Adipose tissue (tissue), 3 donors: Measurements from ENCODE around the gene FXYD4. TPM values are rescaled to one million over a fixed set of nuclear protein-coding genes. Genes with fewer than 3 reads are reported as not detected.
"Not testable (repeated sequence)": the region's sequence is repeated elsewhere in the genome, so short reads cannot be mapped to it uniquely, and the experiment has no call there.

Experiments
- H3K27ac ChIP-seq: one replicate; pipeline ENCODE4 v1.5.1; 2013; ENCODE audit warnings: low read depth, low read length
- WGBS, 3 donors: extraction: QIAGEN DNeasy Blood & Tissue Kit; methylation state at CpG; one replicate each; pipeline ENCODE4 v1.1.7; 2013; 5-methylcytosine and 5-hydroxymethylcytosine counted together
- polyA plus RNA-seq, 3 donors: library from polyadenylated mRNA; stranded (reverse); fragments of 200-250 nt; gene quantifications; one replicate each; pipeline ENCODE4 v1.2.3, GENCODE V29; 2013
- donor health status: healthy with polysubstance abuse.
- donor health status: Bipolar disorder and iron deficiency.
- donor health status: healthy.

FXYD4 gene, protein sequence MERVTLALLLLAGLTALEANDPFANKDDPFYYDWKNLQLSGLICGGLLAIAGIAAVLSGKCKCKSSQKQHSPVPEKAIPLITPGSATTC
- under 1 TPM in 2 of 3 donors, not detected in 1; 0.15 to 0.77 TPM for polyA plus RNA-seq

DNA sequence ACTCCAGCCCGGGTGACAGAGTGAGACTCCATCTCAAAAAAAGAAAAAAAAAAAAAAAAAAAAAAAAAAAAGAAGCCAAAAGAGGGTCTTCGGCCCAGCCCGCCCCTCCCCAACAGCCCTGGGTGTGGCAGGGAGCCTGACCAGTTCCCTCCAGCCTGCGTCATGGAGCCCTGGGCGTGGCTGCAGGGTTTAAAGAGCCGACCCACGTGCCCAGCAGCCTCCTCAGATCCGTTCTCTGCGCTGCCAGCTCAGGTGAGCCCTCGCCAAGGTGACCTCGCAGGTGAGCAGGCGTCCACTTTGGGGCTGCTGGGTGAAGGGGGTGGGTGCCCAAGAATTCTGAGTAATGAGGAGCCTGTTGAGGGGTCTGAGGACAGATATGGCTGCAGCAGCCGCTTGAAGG lies at the start of gene FXYD4:
Gene FXYD4, plus strand, starts transcription at position 219 of the 400 bp plus-strand sequence. CDS start 2,111 bp downstream, outside the sequence.
- 80 to 90% (median 85%) methylated on average over 12 to 13 of the region's 13 CpGs for WGBS, 3 donors
- no peak within 1 kb of the TSS for H3K27ac ChIP-seq

DNA sequence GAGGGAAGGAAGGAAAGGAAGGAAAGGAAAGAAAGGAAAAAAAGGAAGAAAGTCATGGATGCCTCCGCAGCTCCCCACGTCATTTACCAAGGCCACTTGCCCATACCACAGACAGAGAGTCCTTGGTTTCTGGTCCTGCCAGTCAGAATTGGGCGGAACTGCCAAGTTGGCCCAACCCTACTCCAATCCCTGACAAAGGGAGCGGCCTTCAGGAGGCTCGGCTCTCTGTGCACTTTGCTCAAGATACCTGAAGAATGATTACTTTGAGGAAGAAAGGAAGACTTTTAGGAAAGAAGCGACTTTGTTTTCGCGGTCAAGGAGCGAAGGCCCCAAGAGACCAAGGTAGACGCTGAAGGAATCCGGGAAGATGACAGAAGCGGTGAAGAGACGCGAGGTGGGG lies 49.1 kb upstream of the FXYD4 start:
- 27 to 40% (median 38%) methylated on average over 14 of the region's 14 CpGs for WGBS, 3 donors
- no peak overlapping the region for H3K27ac ChIP-seq

DNA sequence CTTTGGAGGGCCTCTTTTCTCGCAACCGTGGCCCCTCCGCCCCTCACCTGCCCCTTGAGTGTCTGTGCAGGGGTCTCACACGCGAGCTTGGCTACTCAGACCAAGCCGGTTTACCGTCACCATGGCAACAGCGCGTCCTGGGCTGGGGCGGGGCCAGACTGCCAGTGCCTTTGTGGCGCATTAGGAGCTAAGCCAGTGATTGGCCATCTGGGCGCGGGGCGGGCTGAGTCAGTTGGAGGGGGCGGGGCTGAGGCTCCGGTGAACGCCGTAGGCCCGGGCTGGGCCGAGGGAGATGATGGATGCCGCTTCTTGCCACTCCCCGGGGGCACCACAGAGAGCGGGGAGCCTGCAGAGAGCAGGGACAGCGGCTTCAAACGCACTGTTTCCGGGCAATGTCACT lies 48.7 kb upstream of the FXYD4 start:
- no peak overlapping the region for H3K27ac ChIP-seq

DNA sequence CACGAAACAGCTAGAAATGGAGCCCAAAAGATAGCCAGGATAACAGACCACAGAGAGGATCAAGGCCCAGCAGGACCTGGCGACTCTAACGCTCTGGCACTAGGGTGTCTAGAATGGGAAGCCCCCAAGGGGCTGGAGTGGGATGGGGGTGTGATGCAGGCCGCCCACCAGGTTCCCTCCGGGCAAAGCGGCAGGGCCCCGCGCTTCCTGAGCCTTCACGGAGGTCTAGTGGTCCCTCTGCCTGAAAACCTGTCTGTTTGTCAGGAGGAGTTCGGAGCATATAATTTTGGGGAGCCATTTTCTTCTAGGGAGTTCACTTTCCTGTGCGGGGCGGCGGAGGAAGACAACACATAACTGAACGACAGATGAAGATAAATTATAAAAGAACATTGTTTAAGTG lies 48.2 kb upstream of the FXYD4 start:
- H3K27ac ChIP-seq, result no peak overlapping the region
- whole genome bisulfite sequencing, 3 donors, result 63 to 69% (median 64%) methylated on average over 14 of the region's 14 CpGs

More for the DNA sequence above, 48.7 kb upstream of the FXYD4 start:
- 3% methylated on average over 26 of the region's 26 CpGs for WGBS, 3 donors

DNA sequence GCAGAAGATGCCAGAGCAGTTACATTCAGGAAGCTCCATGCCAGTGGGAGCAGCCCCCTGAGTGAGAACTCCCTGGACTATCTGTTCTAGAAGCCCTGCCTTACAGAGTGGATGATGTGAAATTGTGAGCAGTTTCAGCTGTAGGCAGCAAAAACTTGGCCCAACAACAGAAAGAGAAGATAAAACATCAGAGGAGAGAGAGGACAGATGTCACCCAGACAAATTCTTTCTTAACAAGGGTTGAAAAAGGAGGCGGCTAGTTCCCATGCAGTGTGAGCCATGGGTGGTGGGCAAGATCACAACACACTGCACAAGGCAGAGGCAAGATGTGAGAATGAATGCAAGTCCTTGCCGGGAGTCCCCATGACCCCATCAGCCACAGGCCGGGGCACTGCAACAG lies 46.6 kb upstream of the FXYD4 start:
- no peak overlapping the region for H3K27ac ChIP-seq
- WGBS, 3 donors, result 77 to 86% (median 81%) methylated on average over 3 of the region's 3 CpGs

DNA sequence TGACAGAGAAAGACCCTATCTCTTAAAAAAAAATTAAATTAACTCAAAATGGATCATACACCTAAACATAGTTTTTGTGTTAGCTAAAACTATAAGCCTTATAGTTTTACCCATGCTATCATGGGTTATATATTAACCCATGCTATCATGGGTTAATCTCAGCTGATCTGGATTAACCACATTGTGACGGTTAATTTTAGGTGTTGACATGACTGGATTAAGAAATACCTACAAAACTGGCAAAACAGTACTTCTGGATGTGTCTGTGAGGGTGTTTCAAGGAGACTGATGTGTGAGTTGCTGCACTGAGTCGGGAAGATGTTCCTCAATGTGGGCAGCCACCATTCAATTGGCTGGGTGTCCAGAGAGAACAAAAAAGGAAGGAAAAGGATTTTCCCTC lies 44.3 kb upstream of the FXYD4 start:
- WGBS, 3 donors, result 44 to 50% (median 45%) methylated on average over 2 of the region's 2 CpGs
- no peak overlapping the region for H3K27ac ChIP-seq

DNA sequence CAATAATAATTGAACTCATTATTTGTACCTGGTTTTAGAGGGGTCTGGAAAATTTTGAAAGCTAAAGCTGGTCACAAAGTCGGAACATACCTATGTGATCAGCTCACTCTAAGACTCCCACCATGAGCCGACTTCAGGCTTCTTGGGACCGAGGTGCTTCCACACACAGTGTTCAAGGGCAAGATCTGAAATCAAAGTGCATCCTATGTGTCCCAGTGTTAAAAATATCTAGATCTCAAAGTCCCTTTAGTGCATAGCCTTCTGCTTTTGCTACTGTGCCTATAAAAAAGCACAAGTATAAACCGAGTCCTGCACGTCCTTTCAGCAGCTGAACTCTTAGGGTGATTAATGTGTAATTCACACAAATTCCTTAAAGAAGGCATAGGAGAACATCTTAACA lies 43.5 kb upstream of the FXYD4 start:
- WGBS, 3 donors, result 68 to 88% (median 85%) methylated on average over 5 of the region's 5 CpGs
- no peak overlapping the region for H3K27ac ChIP-seq

DNA sequence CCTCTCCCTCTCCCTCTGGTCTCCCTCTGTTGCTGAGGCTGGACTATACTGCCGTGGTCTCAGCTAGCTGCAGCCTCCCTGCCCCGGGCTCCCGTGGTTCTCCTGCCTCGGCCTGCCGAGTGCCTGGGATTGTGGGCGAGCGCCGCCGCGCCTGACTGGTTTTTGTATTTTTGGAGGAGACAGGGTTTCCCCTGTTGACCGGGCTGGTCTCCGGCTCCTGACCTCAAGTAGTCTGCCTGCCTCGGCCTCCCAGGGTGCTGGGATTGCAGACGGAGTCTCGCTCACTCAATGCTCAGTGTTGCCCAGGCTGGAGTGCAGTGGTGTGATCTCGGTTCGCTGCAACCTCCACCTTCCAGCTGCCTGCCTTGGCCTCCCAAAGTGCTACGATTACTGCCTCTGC lies 42.6 kb upstream of the FXYD4 start:
- not testable (repeated sequence) for H3K27ac ChIP-seq
- WGBS, 3 donors, result 93 to 96% (median 94%) methylated on average over 18 of the region's 18 CpGs

DNA sequence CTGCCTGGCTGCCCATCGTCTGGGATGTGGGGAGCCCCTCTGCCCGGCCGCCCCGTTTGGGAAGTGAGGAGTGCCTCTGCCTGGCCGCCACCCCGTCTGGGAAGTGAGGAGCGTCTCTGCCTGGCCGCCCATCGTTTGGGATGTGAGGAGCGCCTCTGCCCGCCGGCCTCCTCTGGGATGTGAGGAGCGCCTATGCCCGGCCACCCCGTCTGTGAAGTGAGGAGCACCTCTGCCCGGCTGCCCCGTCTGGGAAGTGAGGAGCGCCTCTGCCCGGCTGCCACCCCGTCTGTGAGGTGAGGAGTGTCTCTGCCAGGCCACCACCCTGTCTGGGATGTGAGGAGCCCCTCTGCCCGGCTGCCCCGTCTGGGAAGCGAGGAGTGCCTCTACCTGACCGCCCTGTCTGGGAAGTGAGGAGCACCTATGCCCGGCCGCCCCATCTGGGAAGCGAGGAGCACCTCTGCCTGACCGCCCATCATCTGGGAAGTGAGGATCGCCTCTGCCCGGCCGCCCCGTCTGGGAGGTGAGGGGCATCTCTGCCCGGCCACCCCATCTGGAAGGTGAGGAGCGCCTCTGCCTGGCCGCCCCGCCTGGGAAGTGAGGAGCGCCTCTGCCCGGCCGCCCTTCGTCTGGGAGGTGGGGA lies 42.1 kb upstream of the FXYD4 start:
- 93 to 95% (median 94%) methylated on average over 35 to 40 of the region's 40 CpGs for WGBS, 3 donors
- not testable (repeated sequence) for H3K27ac ChIP-seq

DNA sequence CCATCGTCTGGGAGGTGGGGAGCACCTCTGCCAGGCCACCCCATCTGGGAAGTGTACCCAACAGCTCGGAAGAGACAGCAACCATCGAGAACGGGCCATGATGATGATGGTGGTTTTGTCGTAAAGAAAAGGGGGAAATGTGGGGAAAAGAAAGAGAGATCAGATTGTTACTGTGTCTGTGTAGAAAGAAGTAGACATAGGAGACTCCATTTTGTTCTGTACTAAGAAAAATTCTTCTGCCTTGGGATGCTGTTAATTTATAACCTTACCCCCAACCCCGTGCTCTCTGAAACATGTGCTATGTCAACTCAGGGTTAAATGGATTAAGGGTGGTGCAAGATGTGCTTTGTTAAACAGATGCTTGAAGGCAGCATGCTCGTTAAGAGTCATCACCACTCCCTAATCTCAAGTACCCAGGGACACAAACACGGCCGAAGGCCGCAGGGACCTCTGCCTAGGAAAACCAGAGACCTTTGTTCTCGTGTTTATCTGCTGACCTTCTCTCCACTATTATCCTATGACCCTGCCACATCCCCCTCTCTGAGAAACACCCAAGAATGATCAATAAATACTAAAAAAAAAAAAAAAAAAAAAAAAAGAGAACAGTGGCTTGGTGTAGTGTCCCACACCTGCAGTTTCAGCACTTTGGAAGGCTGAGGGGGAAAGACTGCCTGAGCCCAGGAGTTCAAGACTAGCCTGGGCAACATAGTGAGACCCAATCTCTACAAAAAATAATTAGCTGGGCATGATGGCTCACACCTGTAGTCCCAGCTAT lies 41.2 kb upstream of the FXYD4 start:
- H3K27ac ChIP-seq, result not testable (repeated sequence)
- WGBS, 3 donors, result 59 to 67% (median 66%) methylated on average over 5 to 9 of the region's 11 CpGs

DNA sequence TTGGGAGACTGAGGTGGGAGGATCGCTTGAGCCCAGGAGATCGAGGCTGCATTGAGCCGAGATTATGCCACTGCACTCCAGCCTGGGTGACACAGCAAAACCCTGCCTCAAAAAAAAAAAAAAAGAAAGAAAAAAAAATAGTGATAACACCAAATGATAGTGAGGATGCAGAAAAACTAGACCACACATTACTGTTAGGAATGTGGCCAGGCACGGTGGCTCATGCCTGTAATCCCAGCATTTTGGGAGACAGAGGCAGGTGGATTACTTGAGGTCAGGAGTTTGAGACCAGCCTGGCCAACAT lies 40.7 kb upstream of the FXYD4 start:
- WGBS, 3 donors, result 67 to 84% (median 81%) methylated on average over 4 of the region's 4 CpGs
- H3K27ac ChIP-seq, result not testable (repeated sequence)

DNA sequence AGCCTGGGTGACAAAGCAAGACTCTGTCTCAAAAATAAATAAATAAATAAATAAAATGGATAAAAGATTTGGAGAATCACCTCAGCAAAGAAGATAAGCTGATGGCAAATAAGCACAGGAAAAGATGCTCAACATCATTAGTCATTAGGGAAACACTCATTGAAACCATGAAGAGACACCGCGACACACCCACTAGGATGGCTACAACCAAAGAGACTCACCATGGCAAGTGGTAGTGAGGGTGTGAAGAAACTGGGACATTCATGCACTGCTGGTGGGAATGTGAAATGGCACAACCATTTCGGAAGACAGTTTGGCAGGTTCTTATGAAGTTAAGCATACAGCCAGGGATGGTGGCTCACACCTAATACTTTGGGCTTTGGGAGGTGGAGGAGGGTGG lies 37.8 kb upstream of the FXYD4 start:
- H3K27ac ChIP-seq, result no peak overlapping the region
- WGBS, 3 donors, result 89 to 97% (median 95%) methylated on average over 3 of the region's 3 CpGs

DNA sequence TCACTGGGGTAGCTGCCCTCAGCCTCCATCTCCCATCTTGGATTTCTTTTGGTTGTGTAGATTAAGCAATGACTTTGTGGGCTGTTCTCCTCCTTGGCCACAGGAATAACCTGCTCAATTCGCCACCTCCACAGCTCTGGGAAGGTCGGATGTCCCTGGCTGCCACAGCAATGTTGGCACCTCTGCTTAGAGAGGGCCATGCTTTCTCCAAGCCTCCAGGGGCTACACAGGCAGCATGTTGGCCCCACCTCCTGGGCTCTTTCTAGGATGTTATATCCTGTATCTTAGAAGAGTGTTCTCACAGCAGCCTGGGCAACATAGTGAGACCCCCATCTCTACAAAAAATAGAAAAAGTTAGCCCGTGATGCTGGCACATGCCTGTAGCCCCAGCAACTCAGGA lies 35.4 kb upstream of the FXYD4 start:
- H3K27ac ChIP-seq, result no peak overlapping the region
- WGBS, 3 donors, result 80 to 87% (median 86%) methylated on average over 3 of the region's 3 CpGs

DNA sequence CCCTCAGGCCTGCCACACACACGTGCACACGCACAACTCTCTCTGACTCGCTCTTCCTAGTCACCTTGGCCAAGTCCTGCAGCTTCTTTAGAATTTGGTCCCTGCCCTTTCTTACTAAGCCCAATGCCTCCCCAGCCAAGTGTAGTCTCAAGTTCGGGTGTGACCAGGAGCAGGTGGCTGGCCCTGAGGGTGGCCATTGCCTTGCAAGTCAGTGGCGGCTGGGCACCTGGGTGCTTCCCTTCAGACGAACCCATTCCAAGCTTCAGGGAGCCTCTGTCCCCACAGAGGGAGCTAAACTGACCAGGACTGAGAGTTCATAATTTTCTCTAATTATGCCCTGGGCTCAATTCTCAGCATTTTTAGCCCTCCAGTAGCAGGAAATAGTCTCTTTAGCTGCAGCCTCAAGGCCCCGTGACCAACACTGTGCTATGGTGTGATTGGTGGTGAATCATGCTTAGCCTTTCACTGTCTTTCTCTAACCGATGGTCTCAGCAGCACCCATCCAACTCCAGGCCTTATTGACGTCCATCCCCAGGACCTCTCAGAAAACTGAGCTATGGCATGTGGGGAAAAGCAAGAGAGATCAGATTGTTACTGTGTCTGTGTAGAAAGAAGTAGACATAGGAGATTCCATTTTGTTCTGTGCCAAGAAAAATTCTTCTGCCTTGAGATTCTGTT lies 34.7 kb upstream of the FXYD4 start:
- WGBS, 3 donors, result 73 to 87% (median 84%) methylated on average over 9 of the region's 9 CpGs
- H3K27ac ChIP-seq, result no peak overlapping the region

DNA sequence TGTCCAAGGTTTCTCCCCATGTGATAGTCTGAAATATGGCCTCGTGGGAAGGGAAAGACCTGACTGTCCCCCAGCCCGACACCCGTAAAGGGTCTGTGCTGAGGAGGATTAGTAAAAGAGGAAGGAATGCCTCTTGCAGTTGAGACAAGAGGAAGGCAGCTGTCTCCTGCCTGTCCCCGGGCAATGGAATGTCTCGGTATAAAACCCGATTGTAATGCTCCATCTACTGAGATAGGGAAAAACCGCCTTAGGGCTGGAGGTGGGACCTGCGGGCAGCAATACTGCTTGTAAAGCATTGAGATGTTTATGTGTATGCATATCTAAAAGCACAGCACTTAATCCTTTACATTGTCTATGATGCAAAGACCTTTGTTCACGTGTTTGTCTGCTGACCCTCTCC lies 33.9 kb upstream of the FXYD4 start:
- whole genome bisulfite sequencing, 3 donors, result 24 to 43% (median 25%) methylated on average over 5 to 6 of the region's 9 CpGs
- H3K27ac ChIP-seq, result not testable (repeated sequence)

DNA sequence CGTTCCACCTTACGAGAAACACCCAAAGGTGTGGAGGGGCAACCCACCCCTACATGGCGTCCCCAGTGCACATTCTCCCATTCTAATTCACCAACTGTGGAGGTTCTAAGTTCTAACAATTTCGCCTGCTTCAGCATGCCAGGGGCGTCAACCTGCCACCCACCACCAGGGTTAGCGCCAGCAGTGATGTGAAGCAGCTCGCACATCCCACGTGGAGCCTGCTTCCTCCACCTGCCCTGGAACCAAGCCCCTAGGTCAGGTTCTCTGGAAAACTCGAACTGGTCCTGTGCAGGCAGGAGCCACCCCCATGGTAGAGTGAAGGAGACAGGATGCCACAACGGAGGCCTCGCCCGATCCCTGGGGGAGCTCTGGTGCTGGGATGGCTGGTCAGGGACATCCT lies 33.3 kb upstream of the FXYD4 start:
- no peak overlapping the region for H3K27ac ChIP-seq
- 82 to 83% (median 83%) methylated on average over 12 of the region's 12 CpGs for WGBS, 3 donors

DNA sequence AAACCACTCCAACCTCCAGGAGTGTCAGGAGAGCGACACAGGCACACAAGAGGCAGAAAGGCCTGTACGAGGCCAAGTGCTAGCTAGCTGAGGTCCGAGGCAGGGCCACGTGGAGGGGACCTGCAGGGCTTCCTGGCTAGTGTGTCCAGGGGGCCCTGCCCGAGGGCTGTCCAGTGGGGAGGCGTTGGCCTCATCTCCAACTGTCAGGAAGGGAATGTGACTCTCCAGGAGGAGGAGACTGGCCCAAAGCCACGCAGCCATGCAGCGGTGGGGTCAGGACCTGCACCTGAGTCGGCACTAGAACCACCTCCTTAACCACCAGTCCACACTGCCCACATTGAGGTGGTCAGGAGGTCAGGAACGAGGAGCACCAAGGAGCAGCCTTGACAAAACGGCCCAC lies 32.3 kb upstream of the FXYD4 start:
- WGBS, 3 donors, result 38 to 67% (median 57%) methylated on average over 11 of the region's 11 CpGs
- H3K27ac ChIP-seq, result no peak overlapping the region

DNA sequence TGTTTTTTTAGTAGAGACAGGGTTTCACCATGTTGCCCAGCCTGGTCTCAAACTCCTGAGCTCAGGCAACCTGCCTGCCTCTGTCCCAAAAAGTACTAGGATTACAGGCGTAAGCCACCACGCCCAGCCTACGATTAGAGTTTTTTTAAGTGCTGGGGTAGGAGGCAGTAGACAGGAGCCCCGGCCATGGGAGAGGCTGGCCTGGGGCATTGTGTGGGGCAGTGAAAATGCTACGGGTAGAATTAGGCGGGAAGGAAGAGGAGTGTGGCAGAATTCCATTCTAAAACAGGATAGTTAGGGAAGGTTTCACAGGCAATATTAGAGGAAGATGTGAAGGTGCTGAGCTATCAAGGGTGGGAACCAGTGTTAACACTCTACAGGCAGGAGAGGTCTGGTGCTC lies 31.3 kb upstream of the FXYD4 start:
- WGBS, 3 donors, result 74 to 87% (median 84%) methylated on average over 6 of the region's 6 CpGs
- H3K27ac ChIP-seq, result no peak overlapping the region

DNA sequence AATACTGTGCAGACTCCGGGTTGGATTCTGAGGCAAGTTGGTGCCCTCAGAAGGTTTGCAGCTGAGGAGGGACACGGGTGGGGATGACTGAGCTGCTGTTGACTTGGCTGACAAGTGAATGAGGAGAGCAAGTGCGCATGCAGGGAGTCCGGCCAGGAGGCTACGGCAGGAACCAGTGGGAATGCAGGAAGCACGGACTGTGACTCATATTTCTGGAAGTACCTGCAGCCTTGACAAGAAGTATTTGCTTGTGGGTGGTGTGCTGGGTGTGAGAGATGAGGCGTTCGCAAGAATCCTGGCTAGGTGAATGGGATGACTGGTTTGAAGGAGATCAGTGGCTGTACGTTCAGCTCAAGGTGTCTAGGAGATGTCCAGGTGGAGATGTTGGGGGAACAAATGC lies 30.8 kb upstream of the FXYD4 start:
- 58 to 74% (median 69%) methylated on average over 9 of the region's 9 CpGs for WGBS, 3 donors
- no peak overlapping the region for H3K27ac ChIP-seq
